ENCODE results near the gene CST11. TPM values are rescaled to one million over a fixed set of nuclear protein-coding genes. Genes with fewer than 3 reads are reported as not detected.

The CST11 gene
- total and polyA plus RNA-seq, 9 of the 15 experiments (the other 6 are each of a cell fraction or from before 2014, with no cell fraction given), result not detected

- TF ChIP-seq, protein P1, sequence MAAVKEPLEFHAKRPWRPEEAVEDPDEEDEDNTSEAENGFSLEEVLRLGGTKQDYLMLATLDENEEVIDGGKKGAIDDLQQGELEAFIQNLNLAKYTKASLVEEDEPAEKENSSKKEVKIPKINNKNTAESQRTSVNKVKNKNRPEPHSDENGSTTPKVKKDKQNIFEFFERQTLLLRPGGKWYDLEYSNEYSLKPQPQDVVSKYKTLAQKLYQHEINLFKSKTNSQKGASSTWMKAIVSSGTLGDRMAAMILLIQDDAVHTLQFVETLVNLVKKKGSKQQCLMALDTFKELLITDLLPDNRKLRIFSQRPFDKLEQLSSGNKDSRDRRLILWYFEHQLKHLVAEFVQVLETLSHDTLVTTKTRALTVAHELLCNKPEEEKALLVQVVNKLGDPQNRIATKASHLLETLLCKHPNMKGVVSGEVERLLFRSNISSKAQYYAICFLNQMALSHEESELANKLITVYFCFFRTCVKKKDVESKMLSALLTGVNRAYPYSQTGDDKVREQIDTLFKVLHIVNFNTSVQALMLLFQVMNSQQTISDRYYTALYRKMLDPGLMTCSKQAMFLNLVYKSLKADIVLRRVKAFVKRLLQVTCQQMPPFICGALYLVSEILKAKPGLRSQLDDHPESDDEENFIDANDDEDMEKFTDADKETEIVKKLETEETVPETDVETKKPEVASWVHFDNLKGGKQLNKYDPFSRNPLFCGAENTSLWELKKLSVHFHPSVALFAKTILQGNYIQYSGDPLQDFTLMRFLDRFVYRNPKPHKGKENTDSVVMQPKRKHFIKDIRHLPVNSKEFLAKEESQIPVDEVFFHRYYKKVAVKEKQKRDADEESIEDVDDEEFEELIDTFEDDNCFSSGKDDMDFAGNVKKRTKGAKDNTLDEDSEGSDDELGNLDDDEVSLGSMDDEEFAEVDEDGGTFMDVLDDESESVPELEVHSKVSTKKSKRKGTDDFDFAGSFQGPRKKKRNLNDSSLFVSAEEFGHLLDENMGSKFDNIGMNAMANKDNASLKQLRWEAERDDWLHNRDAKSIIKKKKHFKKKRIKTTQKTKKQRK (IDR thresholded peaks at IDR 0.05; ENCODE audit: borderline replicate concordance, low read depth, low read length), result no peak
- no peak for TF ChIP-seq KLF16 (IDR thresholded peaks at IDR 0.05)
- no peak for TF ChIP-seq THRA (IDR thresholded peaks at IDR 0.05)
- peak; percentile 60; the same call in 1 of the 2 replicates for TF ChIP-seq SAFB (IDR thresholded peaks at IDR 0.05; ENCODE audit: borderline replicate concordance, low read depth, low read length)
- TF ChIP-seq FUS (optimal IDR thresholded peaks at IDR 0.05; ENCODE audit: low read depth, low read length), result no peak
- TF ChIP-seq, protein P2, sequence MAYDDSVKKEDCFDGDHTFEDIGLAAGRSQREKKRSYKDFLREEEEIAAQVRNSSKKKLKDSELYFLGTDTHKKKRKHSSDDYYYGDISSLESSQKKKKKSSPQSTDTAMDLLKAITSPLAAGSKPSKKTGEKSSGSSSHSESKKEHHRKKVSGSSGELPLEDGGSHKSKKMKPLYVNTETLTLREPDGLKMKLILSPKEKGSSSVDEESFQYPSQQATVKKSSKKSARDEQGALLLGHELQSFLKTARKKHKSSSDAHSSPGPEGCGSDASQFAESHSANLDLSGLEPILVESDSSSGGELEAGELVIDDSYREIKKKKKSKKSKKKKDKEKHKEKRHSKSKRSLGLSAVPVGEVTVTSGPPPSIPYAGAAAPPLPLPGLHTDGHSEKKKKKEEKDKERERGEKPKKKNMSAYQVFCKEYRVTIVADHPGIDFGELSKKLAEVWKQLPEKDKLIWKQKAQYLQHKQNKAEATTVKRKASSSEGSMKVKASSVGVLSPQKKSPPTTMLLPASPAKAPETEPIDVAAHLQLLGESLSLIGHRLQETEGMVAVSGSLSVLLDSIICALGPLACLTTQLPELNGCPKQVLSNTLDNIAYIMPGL (CRISPR knock-in tag; IDR thresholded peaks at IDR 0.05), result no peak
- TF ChIP-seq MAZ (CRISPR knock-in tag; conservative IDR thresholded peaks at IDR 0.05 in 1 of 2, IDR thresholded peaks at IDR 0.05 in 1 of 2), result no peak
- TF ChIP-seq, protein P3, sequence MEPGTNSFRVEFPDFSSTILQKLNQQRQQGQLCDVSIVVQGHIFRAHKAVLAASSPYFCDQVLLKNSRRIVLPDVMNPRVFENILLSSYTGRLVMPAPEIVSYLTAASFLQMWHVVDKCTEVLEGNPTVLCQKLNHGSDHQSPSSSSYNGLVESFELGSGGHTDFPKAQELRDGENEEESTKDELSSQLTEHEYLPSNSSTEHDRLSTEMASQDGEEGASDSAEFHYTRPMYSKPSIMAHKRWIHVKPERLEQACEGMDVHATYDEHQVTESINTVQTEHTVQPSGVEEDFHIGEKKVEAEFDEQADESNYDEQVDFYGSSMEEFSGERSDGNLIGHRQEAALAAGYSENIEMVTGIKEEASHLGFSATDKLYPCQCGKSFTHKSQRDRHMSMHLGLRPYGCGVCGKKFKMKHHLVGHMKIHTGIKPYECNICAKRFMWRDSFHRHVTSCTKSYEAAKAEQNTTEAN (CRISPR knock-in tag; IDR thresholded peaks at IDR 0.05), result no peak
- TF ChIP-seq HMG20A (CRISPR knock-in tag; conservative IDR thresholded peaks at IDR 0.05), result no peak
- TF ChIP-seq ZNF707 (CRISPR knock-in tag; conservative IDR thresholded peaks at IDR 0.05), result no peak
- TF ChIP-seq ETS2 (tag; IDR thresholded peaks at IDR 0.05; ENCODE audit: borderline replicate concordance, poor library complexity, severe bottlenecking), result no peak
- TF ChIP-seq GTF2A2 (tag; IDR thresholded peaks at IDR 0.05), result no peak
- TF ChIP-seq POLR3A (IDR thresholded peaks at IDR 0.05; ENCODE audit: borderline replicate concordance, extremely low read depth, insufficient read depth, insufficient read length), result no peak
- no peak for TF ChIP-seq ZNF57 (CRISPR knock-in tag; IDR thresholded peaks at IDR 0.05)
- TF ChIP-seq ATF3 (IDR thresholded peaks at IDR 0.05), result no peak
- no peak for TF ChIP-seq ATF3 (CRISPR knock-in tag; conservative IDR thresholded peaks at IDR 0.05)
- TF ChIP-seq RHOXF2B (CRISPR knock-in tag; conservative IDR thresholded peaks at IDR 0.05), result no peak
Observed at GRCh38 chr20:23419995-23420901, 32.4 kb downstream of the CST11 start (continued).
